C4-2B (cell line): ENCODE results near the gene CRLF1.

Experiments used
- H3K27ac ChIP-seq: fragments of 450-650 bp; 2 replicates; pipeline ENCODE4 v1.5.1; 2017
- ZFX ChIP-seq: fragments of 450-650 bp; IDR thresholded peaks from 2 replicates; pipeline ENCODE4 v1.6.1; 2017
- TF ChIP-seq, protein P1 (sequence below): fragments of 450-650 bp; conservative IDR thresholded peaks from 2 replicates; pipeline ENCODE4 v1.5.1; 2017; ENCODE audit warnings: mild to moderate bottlenecking

The CRLF1 gene

DNA sequence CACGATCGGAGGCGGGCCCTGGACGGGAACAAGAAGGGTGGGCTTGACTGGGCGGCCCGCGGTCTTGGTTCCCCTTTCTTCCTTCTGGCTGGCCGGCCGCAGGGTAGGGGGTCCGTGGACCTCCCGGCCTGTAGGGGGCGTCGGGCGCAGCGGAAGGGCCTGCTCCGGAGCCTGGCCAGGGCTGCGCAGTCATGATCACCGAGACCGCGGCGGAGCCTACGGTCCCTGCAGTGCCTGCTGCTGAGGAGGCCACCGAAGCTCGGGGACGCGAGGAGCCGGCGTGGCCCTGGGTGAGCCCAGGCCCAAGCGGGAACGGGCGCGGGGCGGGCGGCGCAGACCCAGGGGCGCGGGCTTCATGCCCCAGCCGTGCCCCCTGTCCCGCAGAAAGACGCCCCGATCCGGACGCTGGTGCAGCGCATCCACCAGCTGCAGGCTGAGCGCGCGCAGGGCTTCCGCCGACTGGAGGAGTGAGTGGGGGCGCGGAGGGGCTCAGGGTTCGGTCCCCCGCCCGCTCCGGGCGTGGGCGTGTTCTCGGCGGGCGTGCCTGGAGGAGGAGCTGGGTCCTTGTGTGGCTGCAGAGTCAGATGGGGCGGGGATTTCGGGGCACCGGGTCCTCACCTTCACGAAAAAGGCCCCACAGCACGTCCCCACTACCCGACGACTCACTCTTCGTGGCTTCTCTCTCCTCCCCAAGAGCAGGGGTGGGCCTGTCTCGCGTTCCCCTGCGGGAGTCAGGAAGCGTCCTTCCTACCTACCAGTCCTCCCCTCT is 17.8 kb downstream of the CRLF1 start, which contains the start of gene REX1BD:
Gene REX1BD (plus strand): TSS at position 188 of the 769 bp plus-strand sequence. CDS start 4 bp downstream, at position 192.
- TF ChIP-seq ZFX, result peak; percentile 50; the same call in 1 of the 2 replicates
- TF ChIP-seq, protein P1, sequence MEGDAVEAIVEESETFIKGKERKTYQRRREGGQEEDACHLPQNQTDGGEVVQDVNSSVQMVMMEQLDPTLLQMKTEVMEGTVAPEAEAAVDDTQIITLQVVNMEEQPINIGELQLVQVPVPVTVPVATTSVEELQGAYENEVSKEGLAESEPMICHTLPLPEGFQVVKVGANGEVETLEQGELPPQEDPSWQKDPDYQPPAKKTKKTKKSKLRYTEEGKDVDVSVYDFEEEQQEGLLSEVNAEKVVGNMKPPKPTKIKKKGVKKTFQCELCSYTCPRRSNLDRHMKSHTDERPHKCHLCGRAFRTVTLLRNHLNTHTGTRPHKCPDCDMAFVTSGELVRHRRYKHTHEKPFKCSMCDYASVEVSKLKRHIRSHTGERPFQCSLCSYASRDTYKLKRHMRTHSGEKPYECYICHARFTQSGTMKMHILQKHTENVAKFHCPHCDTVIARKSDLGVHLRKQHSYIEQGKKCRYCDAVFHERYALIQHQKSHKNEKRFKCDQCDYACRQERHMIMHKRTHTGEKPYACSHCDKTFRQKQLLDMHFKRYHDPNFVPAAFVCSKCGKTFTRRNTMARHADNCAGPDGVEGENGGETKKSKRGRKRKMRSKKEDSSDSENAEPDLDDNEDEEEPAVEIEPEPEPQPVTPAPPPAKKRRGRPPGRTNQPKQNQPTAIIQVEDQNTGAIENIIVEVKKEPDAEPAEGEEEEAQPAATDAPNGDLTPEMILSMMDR, result peak; percentile 97
- peak within 1 kb of the TSS; percentile 93 for H3K27ac ChIP-seq

DNA sequence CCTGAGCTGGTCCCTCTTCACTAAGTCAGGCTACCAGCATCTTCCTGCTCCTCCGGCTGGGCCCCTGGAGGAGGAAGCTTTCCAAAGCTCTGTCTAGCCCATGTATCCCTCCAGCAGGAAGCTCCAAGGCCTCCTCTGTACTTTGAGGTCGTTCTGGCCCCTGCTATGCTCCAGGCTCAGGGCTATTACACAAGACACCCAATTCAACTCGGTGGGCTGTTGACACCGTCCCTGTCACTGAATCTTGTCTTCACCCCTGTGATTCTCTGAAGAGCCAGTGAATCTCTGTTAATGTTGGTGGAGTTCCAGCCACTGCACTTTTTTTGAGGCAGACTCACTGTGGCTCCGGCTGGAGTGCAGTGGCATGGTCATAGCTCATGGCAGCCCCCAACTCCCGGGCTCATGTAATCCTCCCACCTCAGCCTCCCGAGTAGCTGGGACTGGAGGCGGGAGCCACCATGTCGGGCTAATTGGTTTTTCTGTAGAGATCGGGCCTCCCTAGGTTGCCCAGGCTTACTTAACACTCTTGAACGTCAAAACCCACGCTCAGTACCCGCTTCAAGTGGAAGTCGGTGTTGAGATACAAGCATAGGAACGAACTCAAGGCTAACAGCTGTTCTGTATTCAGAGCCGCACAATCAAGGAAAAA is 18.5 kb downstream of the CRLF1 start:
- H3K27ac ChIP-seq, result peak overlapping the region; percentile 93
- TF ChIP-seq ZFX, result no peak
- TF ChIP-seq, protein P1, result no peak

DNA sequence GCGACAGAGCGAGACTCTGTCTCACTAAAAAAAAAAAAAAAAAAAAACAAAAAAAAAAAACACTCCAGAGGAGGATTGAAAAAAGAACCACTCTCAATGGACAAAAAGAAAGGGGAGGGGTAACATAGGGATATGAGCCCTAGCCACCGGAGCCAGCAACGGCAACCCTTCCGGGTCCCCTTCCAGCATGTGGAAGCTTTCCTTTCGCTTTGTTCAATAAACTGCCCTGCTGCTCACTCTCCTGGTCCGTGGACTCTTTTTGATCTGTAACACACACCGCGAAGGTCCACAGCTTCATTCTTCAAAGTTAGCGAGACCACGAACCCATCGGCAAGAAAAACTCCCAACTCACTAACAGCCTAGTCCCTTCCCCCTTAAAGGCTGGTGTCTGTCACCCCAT is 19.0 kb downstream of the CRLF1 start:
- no peak overlapping the region; the same call in 1 of the 2 replicates for H3K27ac ChIP-seq
- no peak for TF ChIP-seq ZFX
- TF ChIP-seq, protein P1, result no peak

DNA sequence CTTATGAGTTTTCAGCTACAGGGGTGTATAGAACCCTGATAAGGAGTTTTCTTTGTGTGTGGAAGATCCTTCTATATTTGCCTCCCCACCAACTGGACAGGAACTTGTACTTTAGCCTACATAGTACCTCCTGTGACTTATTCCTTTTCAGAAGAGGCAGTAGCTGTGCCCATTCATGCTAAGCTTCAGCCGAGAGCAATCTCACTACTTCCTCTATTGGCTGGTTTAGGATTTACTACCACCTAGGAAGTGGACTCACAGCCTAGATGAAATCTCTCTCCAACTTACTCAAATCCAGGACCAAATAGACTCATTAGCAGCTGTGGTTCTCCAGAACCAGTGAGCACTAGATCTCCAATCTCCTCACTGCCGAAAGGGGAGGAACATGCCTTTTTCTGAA is 20.3 kb downstream of the CRLF1 start:
- no peak for TF ChIP-seq ZFX
- TF ChIP-seq, protein P1, result no peak
- H3K27ac ChIP-seq, result no peak overlapping the region

DNA sequence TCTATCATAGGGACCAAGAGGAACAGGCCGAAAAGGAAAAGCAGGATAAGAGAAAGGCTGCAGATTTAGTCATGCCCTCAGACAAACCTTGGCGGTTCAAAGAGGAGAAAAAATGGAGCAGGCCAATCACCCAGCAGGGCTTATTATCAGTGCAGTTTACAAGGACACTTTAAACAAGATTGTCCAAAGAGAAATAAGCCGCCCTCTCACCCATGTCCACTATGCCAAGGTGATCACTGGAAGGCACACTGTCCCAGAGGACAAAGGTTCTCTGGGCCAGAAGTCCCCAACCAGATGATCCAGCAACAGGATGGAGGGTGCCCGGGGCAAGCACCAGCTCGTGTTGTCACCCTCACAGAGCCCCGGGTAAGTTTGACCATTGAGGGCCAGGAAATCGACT is 26.3 kb downstream of the CRLF1 start:
- no peak overlapping the region for H3K27ac ChIP-seq
- no peak for TF ChIP-seq ZFX
- TF ChIP-seq, protein P1, result no peak

DNA sequence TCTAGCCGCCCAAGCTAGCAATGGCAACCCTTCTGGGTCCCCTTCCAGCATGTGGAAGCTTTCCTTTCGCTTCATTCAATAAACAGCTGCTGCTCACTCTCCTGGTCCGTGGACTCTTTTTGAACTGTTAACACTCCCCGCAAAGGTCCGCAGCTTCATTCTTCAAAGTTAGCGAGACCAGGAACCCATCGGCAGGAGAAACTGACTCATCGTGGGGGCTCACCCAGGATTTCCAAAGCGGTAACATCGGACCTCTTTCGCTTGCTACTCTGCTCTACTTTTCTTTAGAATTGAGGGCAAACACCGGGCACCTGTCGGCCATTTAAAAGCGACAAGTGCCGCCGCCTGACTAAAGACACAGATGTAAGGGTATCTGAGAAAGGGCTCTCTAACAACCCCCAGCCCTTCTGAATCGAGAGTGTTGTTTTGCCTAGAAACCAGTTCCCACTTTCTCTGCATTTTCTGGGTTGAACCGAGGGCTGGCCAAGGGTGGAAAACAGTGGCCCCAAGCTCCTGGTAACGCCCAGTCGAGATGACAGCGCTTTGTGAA is 29.2 kb downstream of the CRLF1 start:
- TF ChIP-seq ZFX, result no peak
- TF ChIP-seq, protein P1, result no peak
- no peak overlapping the region for H3K27ac ChIP-seq

DNA sequence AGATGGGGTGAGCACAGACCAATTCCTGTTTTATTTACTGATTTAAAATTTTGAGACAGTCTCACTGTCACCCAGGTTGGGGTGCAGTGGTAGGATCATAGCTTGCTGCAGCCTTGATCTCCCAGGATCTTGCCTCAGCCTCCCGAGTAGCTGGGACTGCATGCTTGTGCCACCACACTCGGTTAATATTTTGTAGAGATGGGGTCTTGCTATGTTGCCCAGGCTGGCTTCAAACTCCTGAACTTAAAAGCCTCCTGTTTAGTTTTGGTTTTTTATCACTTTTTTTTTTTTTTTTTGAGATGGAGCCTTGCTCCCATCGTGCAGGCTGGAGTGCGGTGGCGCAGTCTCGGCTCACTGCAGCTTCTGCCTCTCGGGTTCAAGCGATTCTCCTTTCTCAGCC is 30.2 kb downstream of the CRLF1 start:
- no peak overlapping the region for H3K27ac ChIP-seq
- TF ChIP-seq, protein P1, result no peak
- no peak for TF ChIP-seq ZFX
